Glomerular endothelial cell (primary cell): ENCODE results near the gene RAG1. TPM values are rescaled to one million over a fixed set of nuclear protein-coding genes. Genes with fewer than 3 reads are reported as not detected.
A peak's percentile ranks its signal among the peaks of the same experiment; 100 is the strongest.
"Not testable (repeated sequence)": the region's sequence is repeated elsewhere in the genome, so short reads cannot be mapped to it uniquely, and the experiment has no call there.

Source experiments
- DNase-seq: peaks from one replicate; pipeline ENCODE4 v3.0.0-alpha.2; 2011; ENCODE audit warnings: low read depth, low spot score; ENCODE audit errors: extremely low read depth
- total RNA-seq: library from RNA; depleted of rRNA; stranded (reverse); fragments of >200 nt; gene quantifications from 2 replicates; pipeline ENCODE4 v1.2.3, GENCODE V29; 2015

The RAG1 gene
- 3.0 and 3.8 TPM in 2 replicates for total RNA-seq

DNA sequence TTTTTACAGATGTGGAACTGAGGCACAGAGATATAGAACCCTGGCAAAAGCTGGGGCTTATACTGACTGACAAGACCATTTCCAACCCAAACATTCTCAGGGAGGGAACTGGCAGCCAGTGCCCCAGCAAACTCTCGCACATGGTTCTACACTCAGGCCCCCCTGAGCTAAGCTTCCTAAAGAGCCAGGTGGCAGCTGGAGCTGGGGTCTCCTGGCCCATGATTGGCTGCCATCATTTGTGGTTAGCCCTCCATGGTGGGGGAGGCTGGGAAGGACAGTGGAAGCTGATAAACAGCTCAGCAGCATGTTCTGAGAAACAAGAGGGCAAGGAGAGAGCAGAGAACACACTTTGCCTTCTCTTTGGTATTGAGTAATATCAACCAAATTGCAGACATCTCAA lies at the start of gene RAG1:
RAG1 (plus strand) TSS at position 314 of the 400 bp plus-strand sequence. CDS start 5,298 bp downstream, outside the sequence.
- no peak for DNase-seq

DNA sequence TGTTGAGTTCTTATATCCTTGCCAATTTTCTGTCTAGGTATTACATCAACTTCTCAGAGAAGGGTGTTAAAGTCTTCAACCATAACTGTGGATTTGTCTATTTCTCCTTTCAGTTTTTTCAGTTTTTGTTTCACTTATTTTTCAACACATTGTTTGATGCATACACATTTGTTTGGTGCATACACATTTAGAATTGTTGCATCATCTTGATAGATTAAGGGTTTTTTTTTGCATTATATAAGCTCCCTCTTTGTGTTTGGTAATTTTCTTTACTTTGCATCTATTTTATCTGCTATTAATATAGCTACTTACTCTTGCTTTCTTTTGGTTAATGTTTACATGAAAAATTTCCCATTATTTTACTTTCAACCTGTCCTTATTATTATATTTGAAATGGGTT lies 37.0 kb upstream of the RAG1 start:
- no peak for DNase-seq

DNA sequence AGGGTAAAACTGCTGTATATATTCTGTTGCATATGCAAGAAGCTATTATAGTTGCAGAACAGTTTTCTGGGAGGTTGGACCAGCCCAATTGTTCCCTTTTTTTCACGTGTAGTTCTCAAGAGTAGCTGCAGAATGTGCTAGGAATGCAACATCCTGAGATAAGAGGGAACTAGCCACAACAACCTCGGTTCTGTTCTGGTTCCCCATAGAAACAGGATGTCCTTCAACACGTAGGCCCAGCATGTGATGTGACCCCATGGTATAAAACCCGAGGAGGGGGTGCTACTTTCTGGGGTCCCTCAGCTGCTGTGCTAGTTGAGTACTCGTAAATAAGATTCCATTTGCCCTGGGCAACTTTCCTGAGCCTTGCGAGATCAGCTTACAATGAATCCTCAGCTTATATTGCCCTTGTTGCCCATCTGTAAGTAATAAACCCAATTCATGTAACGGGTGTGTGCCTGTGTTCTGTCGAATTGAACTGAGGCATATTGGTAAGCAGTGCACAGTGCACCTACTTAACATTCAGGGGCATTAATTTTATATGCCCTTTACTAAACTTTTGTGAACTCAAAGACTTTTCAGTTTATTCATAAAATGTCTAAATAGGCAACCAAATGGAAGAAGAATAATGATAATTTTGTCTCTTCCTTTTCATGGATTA lies 34.7 kb upstream of the RAG1 start:
- DNase-seq, result no peak

DNA sequence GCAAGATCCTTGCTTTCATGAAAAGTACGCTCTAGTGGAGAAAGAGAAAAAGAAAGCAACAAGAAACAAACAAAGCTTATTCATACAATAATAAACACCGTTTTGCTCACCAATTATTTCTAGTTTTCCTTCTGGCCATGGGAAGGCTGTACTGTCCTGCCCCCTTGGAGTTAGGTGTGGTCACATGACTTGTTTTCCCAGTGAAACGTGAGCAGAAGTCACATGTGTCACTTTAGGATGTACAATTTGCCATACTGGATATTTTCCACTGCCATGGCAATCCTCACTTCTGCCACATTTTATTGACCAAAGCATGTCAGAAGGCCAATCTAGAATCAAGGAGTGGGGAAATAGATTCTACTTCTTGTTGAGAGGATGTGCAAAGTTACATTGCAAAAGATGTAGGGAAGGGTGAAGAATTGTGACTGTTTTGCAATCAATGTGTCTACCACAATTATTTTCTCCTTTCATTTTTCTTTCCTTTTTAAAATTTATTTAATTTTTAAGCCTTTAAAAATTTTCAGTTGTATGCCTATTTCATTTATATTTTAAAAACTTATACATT lies 33.4 kb upstream of the RAG1 start:
- no peak for DNase-seq

DNA sequence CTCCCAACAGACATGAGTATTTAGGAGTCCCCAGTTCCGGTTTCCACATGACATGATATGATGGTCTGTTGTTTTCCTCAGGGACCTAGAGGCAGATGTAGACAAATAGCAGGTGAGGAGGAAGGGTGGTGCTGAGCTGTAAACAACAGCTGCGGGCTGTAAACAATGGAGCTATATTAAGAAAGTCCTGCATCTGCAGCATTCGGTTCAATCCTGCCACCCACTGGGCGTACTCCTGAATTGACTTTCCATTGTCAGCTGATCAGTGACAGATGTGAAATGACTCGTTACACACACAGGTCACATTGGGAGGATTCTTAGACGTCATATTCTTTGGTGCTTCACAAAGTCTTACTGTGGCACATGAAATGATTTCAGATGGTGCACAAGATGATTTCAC lies 26.8 kb upstream of the RAG1 start:
- peak; percentile 31 for DNase-seq

DNA sequence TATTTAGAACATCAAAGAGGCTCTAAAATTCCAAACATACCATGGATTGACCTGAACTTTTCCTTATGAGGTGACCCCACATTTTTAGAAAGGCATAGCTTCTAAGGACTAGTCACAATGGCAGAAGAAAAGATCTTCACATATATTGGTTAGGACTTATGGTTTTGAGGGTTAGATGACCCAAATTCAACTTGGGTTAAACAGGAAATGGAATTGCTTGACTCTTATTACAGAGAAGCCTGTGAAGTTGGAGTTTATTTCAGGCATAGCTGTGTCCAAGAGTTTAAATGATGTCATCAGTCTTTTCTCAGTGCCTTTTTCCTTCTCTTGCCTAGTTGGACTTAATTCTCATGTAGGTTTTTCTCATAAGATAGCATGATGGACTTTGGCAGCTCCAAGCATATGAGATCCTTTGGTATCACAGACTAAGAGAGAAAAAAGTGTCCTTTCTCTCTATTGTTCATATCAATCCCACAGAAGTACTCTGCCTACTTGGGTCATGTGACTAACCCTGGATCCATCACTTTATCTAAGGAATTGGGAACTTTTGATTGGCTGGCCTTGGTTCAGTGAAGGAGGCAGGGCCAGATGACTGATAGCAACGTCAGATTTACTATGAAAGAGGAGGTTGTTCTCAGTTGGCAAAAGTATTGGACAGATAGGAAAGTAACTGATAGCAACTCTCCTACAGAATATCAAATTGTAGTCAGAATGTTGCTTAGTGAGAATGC lies 17.3 kb upstream of the RAG1 start:
- no peak for DNase-seq

DNA sequence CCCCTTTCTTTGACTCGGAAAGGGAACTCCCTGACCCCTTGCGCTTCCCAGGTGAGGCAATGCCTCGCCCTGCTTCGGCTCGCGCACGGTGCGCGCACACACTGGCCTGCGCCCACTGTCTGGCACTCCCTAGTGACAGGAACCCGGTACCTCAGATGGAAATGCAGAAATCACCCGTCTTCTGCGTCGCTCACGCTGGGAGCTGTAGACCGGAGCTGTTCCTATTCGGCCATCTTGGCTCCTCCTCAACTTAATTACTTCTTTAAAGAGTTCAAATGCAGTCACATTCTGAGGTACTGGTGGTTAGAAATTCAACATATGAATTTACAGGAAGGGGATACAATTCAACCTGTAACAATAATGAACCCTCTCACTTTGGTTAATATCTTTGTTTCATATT lies 10.4 kb upstream of the RAG1 start:
- not testable (repeated sequence) for DNase-seq

DNA sequence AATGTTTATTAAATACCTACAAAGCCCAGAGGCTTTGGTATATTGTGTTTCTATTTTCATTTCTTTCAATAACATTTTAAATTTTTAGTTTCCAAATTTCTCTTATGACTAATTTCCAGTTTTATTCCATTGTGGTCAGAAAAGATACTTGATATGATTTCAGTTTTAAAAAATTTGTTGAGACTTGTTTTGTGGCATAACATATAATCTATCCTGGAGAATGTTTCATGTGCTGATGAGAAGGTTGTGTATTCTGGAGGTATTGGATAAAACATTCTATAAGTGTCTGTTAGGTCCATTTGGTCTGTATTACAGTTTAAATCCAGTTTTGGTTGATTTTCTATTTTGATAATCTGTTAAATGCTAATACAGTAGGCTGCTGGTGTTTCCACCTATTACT lies 9.8 kb upstream of the RAG1 start:
- no peak for DNase-seq

DNA sequence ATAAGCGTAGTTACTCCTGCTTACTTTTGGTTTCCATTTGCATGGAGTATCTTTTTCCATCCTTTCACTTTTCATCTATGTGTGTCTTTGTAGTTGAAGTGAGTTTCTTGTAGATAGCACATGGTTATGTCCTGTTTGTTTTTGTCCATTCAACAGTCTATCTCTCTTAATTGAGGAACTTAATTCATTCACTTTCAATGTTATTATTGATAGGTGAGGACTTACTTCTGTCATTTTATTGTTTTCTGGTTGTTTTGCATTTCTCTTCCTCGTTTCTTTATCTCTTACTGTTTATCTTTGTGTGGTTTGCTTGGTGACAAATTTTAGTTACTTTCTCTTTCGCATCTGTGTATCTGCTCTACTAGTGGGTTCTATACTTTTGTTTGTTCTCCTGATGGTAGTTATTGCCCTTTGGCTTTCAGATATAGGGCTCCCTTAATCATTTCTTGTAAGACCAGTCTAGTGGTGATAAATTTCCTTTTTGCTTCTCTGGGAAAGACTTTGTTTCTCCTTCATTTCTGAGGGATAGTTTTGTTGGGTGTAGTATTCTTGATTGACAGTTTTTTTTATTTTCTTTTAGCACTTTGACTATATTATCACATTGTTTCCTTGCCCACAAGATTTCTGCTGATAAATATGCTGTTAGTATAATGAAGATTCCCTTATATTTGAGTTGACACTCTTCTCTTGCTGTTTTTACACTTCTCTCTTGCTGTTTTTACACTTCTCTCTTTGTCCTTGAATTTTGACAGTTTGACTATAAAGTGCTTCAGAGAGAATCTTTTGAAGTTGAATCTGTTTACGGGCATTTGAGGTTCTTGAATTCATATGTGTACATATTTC lies 9.0 kb upstream of the RAG1 start:
- DNase-seq, result no peak

DNA sequence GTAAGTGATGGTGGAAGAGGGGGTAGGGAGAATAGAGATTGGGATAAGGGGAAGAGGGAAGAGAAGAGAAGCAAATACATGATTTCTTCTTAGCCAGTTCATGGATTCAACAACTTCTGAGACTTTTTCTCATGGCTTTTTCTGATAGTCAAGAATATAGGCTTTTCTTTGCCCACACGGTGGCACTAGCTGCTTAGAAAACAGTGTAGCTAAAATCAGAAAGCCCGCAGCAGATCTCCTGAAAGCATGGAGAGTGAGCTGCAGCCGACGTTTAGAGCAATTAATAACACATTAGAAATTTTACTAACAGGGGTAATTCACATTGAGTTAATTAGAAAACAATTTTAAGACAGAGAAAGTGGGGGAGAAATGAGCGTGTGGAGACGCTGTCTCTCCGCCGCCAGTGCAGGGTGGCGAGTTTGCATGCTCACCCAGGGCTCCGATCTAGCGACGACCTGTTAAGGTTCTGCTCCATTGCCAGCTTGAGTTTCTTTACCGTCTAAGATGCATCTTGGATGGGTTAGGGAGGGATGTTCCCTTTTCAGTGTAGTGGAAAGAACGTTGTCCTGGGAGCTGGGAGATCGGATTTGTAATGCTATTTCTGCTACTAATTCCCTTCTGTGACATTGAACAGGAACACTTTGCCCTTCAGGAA lies 3.3 kb upstream of the RAG1 start:
- DNase-seq, result peak; percentile 34

DNA sequence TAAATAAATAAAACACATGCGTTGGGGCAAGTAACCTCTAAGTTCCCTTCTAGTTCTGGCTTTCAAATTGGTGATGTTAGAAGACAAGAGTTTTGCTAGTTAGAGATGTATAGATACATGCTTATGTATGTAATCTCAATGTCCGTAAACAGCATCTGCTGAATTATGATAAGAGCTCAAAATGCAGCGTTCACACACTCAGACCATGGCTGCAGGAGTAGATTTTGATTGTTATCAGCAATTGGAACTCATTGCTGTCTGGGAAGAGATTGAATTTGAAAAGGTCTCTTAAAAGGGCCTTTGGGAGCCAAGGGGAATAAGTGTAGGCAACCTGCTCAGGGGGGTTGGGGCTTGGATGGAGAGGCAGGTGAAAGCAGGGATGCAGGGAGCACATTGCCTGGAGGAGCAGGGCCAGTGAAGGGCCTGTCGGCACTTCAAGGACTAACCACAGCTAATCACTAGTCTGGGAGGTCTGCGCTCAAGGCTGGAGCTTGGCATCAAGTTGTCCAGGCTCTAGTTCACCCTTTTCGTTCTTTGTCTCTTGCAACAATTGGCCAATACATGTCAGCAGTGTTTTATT lies 2.7 kb upstream of the RAG1 start:
- DNase-seq, result no peak

DNA sequence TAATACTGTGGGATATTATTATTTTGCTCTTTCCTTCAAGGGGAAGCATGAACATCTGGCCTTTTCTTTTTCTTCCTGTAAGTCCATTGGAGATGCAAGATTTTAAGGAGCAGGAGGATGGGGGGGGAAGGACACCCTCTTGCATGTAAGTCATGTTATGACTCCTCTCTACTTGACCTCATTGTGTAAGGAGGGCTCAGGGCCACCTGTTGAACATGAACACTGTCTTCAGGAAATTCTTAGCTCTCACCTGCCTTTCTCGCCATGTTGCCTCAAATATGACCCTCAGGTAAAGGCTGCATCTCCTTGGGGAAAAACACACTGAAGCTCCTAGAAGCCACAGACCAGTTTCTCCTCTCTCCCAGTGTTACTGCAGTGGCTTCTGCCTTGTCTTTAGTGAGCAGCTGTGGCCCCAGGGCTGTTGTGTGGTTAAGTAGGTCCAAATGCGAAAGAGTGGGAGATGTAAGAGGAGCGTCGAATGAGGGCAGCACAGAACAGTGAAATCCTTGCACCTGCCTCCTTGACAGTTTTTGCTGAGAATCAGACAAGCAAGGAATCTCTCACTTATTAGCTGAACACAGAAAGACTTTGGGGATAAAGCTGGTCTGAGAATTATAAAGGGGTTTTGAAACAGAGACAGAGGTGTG lies 1.3 kb upstream of the RAG1 start:
- DNase-seq, result no peak

DNA sequence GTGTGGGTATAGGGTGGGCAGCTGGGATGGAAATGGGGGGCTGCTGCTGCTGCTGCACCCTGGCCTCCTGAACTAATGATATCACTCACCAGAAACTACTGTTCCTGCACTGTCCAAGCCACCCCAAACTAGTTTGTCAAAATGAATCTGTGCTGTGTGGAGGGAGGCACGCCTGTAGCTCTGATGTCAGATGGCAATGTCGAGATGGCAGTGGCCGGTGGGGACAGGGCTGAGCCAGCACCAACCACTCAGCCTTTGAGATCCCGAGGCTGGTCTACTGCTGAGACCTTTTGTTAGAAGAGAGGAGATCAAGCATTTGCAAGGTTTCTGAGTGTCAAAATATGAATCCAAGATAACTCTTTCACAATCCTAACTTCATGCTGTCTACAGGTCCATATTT lies 1.3 kb downstream of the RAG1 start:
- no peak for DNase-seq

DNA sequence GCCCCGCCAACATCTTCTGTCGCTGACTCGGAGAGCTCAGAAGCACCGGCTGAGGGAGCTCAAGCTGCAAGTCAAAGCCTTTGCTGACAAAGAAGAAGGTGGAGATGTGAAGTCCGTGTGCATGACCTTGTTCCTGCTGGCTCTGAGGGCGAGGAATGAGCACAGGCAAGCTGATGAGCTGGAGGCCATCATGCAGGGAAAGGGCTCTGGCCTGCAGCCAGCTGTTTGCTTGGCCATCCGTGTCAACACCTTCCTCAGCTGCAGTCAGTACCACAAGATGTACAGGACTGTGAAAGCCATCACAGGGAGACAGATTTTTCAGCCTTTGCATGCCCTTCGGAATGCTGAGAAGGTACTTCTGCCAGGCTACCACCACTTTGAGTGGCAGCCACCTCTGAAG lies 6.7 kb downstream of the RAG1 start:
- DNase-seq, result no peak

DNA sequence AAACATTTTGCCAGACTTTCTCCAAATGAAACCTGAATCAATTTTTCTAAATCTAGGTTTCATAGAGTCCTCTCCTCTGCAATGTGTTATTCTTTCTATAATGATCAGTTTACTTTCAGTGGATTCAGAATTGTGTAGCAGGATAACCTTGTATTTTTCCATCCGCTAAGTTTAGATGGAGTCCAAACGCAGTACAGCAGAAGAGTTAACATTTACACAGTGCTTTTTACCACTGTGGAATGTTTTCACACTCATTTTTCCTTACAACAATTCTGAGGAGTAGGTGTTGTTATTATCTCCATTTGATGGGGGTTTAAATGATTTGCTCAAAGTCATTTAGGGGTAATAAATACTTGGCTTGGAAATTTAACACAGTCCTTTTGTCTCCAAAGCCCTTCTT lies 9.6 kb downstream of the RAG1 start:
- DNase-seq, result no peak

DNA sequence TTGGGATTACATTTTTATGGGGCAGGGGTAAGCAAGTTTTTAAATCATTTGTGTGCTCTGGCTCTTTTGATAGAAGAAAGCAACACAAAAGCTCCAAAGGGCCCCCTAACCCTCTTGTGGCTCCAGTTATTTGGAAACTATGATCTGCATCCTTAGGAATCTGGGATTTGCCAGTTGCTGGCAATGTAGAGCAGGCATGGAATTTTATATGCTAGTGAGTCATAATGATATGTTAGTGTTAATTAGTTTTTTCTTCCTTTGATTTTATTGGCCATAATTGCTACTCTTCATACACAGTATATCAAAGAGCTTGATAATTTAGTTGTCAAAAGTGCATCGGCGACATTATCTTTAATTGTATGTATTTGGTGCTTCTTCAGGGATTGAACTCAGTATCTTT lies 10.1 kb downstream of the RAG1 start:
- no peak for DNase-seq

DNA sequence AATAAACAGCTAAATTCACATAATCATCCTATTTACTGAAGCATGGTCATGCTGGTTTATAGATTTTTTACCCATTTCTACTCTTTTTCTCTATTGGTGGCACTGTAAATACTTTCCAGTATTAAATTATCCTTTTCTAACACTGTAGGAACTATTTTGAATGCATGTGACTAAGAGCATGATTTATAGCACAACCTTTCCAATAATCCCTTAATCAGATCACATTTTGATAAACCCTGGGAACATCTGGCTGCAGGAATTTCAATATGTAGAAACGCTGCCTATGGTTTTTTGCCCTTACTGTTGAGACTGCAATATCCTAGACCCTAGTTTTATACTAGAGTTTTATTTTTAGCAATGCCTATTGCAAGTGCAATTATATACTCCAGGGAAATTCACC lies 10.7 kb downstream of the RAG1 start:
- DNase-seq, result no peak

DNA sequence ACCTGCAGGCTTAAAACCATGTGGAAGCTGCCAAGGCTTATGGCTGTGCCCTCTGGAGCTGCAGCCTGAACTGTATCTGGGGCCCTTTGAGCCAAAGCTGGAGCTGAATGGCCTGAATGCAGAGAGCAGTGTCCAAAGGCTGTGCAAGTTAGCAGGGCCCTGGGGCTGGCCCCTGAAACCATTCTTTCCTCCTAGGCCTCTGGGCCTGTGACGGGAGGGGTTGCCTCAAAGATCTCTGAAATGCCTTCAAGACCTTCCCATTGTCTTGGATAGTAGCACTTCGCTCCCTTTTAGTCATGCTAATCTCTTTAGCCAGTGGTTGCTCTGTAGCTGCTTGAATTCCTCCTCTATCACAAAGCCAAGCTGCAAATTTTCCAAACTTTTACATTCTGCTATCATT lies 13.7 kb downstream of the RAG1 start:
- DNase-seq, result no peak

DNA sequence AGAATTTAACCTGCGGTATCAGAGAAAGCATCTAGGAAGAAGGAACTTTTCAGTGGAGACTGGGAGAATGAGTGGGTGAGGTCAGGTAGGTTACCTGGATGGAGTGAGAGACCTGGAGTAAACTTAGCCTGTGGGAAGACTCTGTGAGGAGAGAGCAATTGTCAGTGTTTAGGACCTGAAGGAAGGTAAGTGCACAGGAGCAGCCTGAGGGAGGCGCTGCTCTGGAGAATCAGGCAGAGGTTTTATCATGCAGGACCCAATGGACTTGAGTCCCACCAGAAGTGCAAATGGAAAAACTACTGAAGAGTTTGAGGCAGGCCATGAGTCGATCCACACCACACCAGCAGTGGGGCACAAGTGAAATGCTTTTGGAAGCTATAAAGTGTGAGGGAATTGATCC lies 15.9 kb downstream of the RAG1 start:
- no peak for DNase-seq

DNA sequence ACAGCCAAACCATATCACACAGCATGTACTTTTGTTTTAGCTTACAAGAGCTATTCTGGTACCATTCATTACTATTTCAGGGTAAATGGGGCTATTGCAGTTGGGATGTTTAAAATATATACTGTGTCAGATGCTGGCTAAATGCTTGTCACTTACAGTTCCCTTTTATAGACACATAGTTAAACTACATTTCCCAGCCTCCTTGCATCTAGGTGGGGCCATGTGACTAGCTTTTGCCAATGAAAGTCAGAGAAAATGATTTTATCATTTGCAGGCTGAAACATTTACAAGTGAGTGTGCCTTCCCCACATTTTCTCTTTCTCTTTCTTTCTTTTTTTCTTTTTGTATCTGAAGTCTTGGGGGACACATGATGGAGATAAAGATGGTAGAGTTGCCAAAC lies 18.7 kb downstream of the RAG1 start:
- DNase-seq, result no peak
